Heart left ventricle (tissue), 13 donors: ENCODE results near the gene P2RX3.

ENCODE experiments used
- POLR2A ChIP-seq, 2 donors: fragments of 450-650 bp; IDR thresholded peaks; one replicate each; pipeline ENCODE4 v1.6.1; 2017; ENCODE audit warnings: antibody characterized with exemption in 2 of 2, mild to moderate bottlenecking in 2 of 2, moderate library complexity in 2 of 2
- TF ChIP-seq, protein P1 (sequence below), 12 donors: fragments of 200-600 bp; sonication (generic) in 4 of 12; IDR thresholded peaks; one replicate each; pipeline versions ENCODE4 v1.5.0 to v1.8.0; 2018 to 2022; ENCODE audit warnings: antibody characterized with exemption in 12 of 12, mild to moderate bottlenecking in 5 of 12
- donor health status: ischemic (EF 13 %, LVEDD 7.1; RV severe dilation, severe dysfunction).
- donor health status: DM: no; HTN: yes; CAD: no.
- donor health status: DM: no; HTN: no; CAD: no.
- donor health status: ischemic (EF 25% LVEDD 6.9; RV normal size, moderate dysfunction).
- donor health status: ischemic (EF 25% LVEDD 5.7; RV mildly dilated, moderate dysfunction).
- donor health status: ischemic (EF 35%, LVEDD 5.7; RV mildly dilated, moderate dysfunction).
- donor health status: nonischemic (EF 11% LVEDD 7.7; RV severe dilation, severe dysfunction).
- donor health status: DM: yes; HTN: yes; CAD: no.
- donor health status: PGD.
- donor health status: ischemic (EF 29% LVEDD 5.4; RV normal size, mild dysfunction).
- donor health status: nonischemic (EF 23%, LVEDD 6.1; RV moderate dilation, normal function).

DNA sequence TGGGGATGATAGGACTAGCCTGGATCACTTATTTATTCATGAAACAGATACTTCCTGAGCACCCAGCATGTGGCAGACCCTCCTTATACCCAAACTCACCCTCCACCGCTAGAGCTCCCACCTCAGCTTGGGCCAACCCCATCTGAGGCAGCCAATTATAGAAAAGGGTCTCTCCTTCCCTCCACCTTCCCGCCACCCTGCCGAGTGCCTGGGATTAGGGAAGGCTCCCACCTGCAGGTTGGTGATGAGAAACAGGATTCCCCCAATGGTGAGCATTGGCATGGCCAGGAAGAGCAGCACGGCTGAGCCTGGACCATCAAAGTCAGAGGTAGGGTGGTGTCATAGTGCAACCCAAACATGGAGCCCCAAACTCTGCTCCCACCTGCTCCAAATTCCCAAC, 82.9 kb downstream of the P2RX3 start:
- no peak for TF ChIP-seq POLR2A (IDR thresholded peaks at IDR 0.05)
- TF ChIP-seq, protein P1, sequence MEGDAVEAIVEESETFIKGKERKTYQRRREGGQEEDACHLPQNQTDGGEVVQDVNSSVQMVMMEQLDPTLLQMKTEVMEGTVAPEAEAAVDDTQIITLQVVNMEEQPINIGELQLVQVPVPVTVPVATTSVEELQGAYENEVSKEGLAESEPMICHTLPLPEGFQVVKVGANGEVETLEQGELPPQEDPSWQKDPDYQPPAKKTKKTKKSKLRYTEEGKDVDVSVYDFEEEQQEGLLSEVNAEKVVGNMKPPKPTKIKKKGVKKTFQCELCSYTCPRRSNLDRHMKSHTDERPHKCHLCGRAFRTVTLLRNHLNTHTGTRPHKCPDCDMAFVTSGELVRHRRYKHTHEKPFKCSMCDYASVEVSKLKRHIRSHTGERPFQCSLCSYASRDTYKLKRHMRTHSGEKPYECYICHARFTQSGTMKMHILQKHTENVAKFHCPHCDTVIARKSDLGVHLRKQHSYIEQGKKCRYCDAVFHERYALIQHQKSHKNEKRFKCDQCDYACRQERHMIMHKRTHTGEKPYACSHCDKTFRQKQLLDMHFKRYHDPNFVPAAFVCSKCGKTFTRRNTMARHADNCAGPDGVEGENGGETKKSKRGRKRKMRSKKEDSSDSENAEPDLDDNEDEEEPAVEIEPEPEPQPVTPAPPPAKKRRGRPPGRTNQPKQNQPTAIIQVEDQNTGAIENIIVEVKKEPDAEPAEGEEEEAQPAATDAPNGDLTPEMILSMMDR (IDR thresholded peaks at IDR 0.05) = no peak
